IMR-90 (cell line): Measurements from ENCODE around the gene COX7A1. TPM values are rescaled to one million over a fixed set of nuclear protein-coding genes. Genes with fewer than 3 reads are reported as not detected.

Source experiments
- ATAC-seq: fragments of 200-7000 bp; cut with Tn5 transposase; 2 replicates; pipeline ENCODE4 v1.9.1; 2020; ENCODE audit warnings: low read depth, mild to moderate bottlenecking, moderate library complexity
- BruUV-seq: library from RNA; stranded (reverse); fragments of 400-500 nt; replicated peaks from 2 replicates; lab custom pipeline; 2021; lab: Mats Ljungman, UMichigan
- CTCF ChIA-PET: fragments of 300-600 bp; formaldehyde crosslinking; extraction: SDS; loops from one replicate; lab custom pipeline; 2021; ENCODE audit warnings: antibody characterized with exemption; lab: Yijun Ruan, JAX
- POLR2A ChIA-PET: fragments of 300-600 bp; sonication (Branson Sonifier 250); formaldehyde crosslinking; loops from one replicate; lab custom pipeline; 2022; ENCODE audit warnings: antibody characterized with exemption; ENCODE audit not compliant: unreplicated experiment; lab: Charles Lee
- DNase-seq: peaks from one replicate; pipeline ENCODE4 v3.0.0; 2013
- H2AFZ ChIP-seq: replicated peaks from 2 replicates; pipeline ENCODE3; 2013; ENCODE audit warnings: low read length, mild to moderate bottlenecking; ENCODE audit not compliant: poor library complexity
- H2AK5ac ChIP-seq: 2 replicates; pipeline ENCODE4 v1.6.1; 2013; ENCODE audit warnings: low read depth, low read length, inconsistent platforms
- H2AK9ac ChIP-seq: replicated peaks from 2 replicates; pipeline ENCODE3; 2013; ENCODE audit warnings: mild to moderate bottlenecking, low read depth, low read length, moderate library complexity; ENCODE audit not compliant: poor library complexity
- H2BK120ac ChIP-seq: 2 replicates; pipeline ENCODE4 v1.6.1; 2013; ENCODE audit warnings: low read depth, low read length, inconsistent platforms
- H2BK15ac ChIP-seq: 3 replicates; pipeline ENCODE4 v1.6.1; 2013; ENCODE audit warnings: low read depth, low read length, inconsistent platforms
- H2BK20ac ChIP-seq: 2 replicates; pipeline ENCODE4 v1.6.1; 2013; ENCODE audit warnings: low read depth, mild to moderate bottlenecking, inconsistent platforms, low read length, moderate library complexity
- H2BK5ac ChIP-seq: 2 replicates; pipeline ENCODE4 v1.6.1; 2013; ENCODE audit warnings: mild to moderate bottlenecking, low read depth, low read length, inconsistent platforms; ENCODE audit not compliant: poor library complexity, severe bottlenecking
- H3K14ac ChIP-seq: replicated peaks from 2 replicates; pipeline ENCODE4 v1.6.1; 2013; ENCODE audit warnings: low read depth, low read length, inconsistent platforms
- H3K18ac ChIP-seq: 2 replicates; pipeline ENCODE4 v1.6.1; 2013; ENCODE audit warnings: low read depth, low read length, control low read depth
- H3K23ac ChIP-seq: 2 replicates; pipeline ENCODE4 v1.6.1; 2013; ENCODE audit warnings: low read depth, low read length, inconsistent platforms
- H3K27ac ChIP-seq: 2 replicates; pipeline ENCODE4 v1.5.1; 2013; ENCODE audit warnings: mild to moderate bottlenecking, control low read depth, low read length; ENCODE audit not compliant: insufficient read depth
- H3K27me3 ChIP-seq: 2 replicates; pipeline ENCODE4 v1.6.1; 2013; ENCODE audit warnings: low read length; ENCODE audit not compliant: control insufficient read depth, insufficient read depth
- H3K36me3 ChIP-seq: 2 replicates; pipeline ENCODE4 v1.6.1; 2013; ENCODE audit warnings: low read length, mixed read lengths; ENCODE audit not compliant: control insufficient read depth, insufficient read depth
- H3K4ac ChIP-seq: 2 replicates; pipeline ENCODE4 v1.6.1; 2013; ENCODE audit warnings: low read depth, low read length, inconsistent platforms
- H3K4me1 ChIP-seq: 2 replicates; pipeline ENCODE4 v1.6.1; 2013; ENCODE audit warnings: low read length, mixed read lengths; ENCODE audit not compliant: control insufficient read depth, insufficient read depth
- H3K4me2 ChIP-seq: 2 replicates; pipeline ENCODE4 v1.6.1; 2013; ENCODE audit warnings: low read depth, mild to moderate bottlenecking, control low read depth, low read length, moderate library complexity
- H3K4me3 ChIP-seq: 2 replicates; pipeline ENCODE4 v1.5.1; 2013; ENCODE audit warnings: low read depth, mild to moderate bottlenecking, control low read depth, low read length, moderate library complexity; ENCODE audit not compliant: insufficient read depth
- H3K56ac ChIP-seq: 2 replicates; pipeline ENCODE4 v1.6.1; 2013; ENCODE audit warnings: low read length, inconsistent platforms; ENCODE audit not compliant: insufficient read depth; ENCODE audit errors: extremely low read depth
- H3K79me1 ChIP-seq, 2 experiments: 2 replicates each; pipeline ENCODE4 v1.6.1; 2013; ENCODE audit warnings: low read length in 2 of 2, inconsistent platforms in 1 of 2, low read depth in 1 of 2
- H3K9ac ChIP-seq: 2 replicates; pipeline ENCODE4 v1.6.1; 2013; ENCODE audit warnings: low read depth, low read length, control low read depth
- H3K9me1 ChIP-seq: 2 replicates; pipeline ENCODE4 v1.6.1; 2013; ENCODE audit warnings: low read length, inconsistent platforms; ENCODE audit not compliant: insufficient read depth
- H3K9me3 ChIP-seq: 2 replicates; pipeline ENCODE4 v1.6.1; 2013; ENCODE audit warnings: low read length; ENCODE audit not compliant: control insufficient read depth, insufficient read depth
- H4K20me1 ChIP-seq: 2 replicates; pipeline ENCODE4 v1.6.1; 2013; ENCODE audit warnings: low read length, inconsistent platforms; ENCODE audit not compliant: insufficient read depth
- H4K5ac ChIP-seq: 2 replicates; pipeline ENCODE4 v1.6.1; 2013; ENCODE audit warnings: mild to moderate bottlenecking, low read depth, low read length, control low read depth
- H4K8ac ChIP-seq, 2 experiments: 2 replicates each; pipeline ENCODE4 v1.6.1; 2013; ENCODE audit warnings: low read depth in 2 of 2, low read length in 2 of 2, control low read depth in 1 of 2, inconsistent platforms in 1 of 2
- H4K91ac ChIP-seq: 2 replicates; pipeline ENCODE4 v1.6.1; 2013; ENCODE audit warnings: low read depth, low read length, inconsistent platforms; ENCODE audit not compliant: insufficient read depth
- BHLHE40 ChIP-seq: fragments of 150-350 bp; IDR thresholded peaks from 2 replicates; pipeline ENCODE4 v1.6.1; 2016; ENCODE audit warnings: mild to moderate bottlenecking, low read depth, low read length
- MXI1 ChIP-seq: IDR thresholded peaks from 2 replicates; pipeline ENCODE4 v1.6.1; 2012; ENCODE audit warnings: low read depth, mild to moderate bottlenecking, low read length, moderate library complexity, borderline replicate concordance
- WGBS, 2 experiments: methylation state at CpG; one replicate each; pipeline versions ENCODE4 v1.1.5 to v1.1.7; 2013; ENCODE audit warnings: missing lambda C conversion rate in 2 of 2; ENCODE audit not compliant: insufficient read length in 1 of 2; ENCODE audit errors: extremely low coverage in 2 of 2; 5-methylcytosine and 5-hydroxymethylcytosine counted together
- dilution Hi-C: fragments of 300-500 bp; cut with HindIII; formaldehyde crosslinking; loops from one replicate; pipeline ENCODE4 v1.14.3; 2018; ENCODE audit warnings: low sequenced_read_pairs; ENCODE audit not compliant: unreplicated experiment
- in situ Hi-C: fragments of 300-500 bp; cut with MboI; formaldehyde crosslinking; loops from 3 replicates; pipeline ENCODE4 v1.14.3; 2019; ENCODE audit warnings: low sequenced_read_pairs, inconsistent platforms, mixed read lengths
- intact Hi-C: fragments of 100-400 bp; cut with micrococcal nuclease; formaldehyde crosslinking; loops from 2 replicates; pipeline ENCODE4 v1.10.0; 2022
- polyA plus RNA-seq, 3 experiments: library from polyadenylated mRNA; depleted of rRNA; stranded (reverse); fragments of >200 nt; gene quantifications; 2 replicates each; pipeline ENCODE4 v1.2.3, GENCODE V29; 2012; ENCODE audit warnings: low replicate concordance in 1 of 3
- total RNA-seq: library from RNA; depleted of rRNA; stranded (reverse); fragments of >200 nt; gene quantifications from 2 replicates; pipeline ENCODE4 v1.2.3, GENCODE V29; 2012

Gene COX7A1
- total and polyA plus RNA-seq, 2 of the 4 experiments (the other 2 are of a cell fraction): 0.54 to 6.9 TPM

DNA sequence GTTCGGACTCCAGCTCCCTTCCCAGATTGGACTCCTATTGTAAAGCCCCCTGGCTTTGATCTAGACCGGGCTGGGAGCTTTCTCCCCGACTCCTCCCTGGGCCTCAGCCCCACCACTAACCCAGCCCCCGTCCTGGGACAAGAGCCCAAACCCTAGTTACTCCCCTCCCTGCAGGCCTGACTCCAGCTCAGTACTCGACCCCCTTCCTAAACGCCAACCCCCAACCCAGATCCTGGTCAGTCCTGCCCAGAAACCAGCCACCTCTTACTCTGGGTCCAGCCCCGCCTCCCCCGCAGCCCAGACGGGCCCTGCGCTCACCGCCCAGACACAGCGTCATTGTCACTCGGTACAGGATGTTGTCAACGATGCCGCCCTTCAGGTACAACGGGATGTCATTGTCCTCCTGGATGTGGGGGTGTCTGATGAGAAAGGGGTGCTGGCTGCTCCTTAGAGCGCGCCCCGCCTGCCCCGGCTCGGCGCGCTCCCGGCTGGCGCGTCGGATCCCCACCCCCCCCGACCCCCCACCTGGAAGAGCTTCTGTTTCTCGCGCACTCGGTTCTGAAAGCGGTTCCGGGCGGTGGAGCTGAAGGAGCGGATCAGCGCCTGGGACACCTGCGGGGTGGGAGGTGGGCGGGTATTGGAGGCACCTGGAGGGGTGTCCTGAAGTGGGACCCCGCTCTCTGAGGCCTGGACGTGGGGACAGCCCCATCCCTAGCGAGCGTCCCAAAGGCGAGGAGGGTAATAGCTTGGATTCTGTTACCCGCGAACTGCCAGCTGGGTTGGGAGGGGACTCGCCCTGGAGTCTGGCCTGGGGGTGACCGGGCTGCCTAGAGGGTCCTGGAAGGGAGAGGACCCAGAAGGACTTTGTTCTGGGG, 866 bp downstream of the COX7A1 start:
- POLR2A ChIA-PET: interaction anchor here (0.6 kb wide), 3 partner anchors 257 to 1148 kb away, joined by 3 to 10 read pairs (median 5); no protein-coding TSS in a partner anchor

More for the DNA sequence above, 866 bp downstream of the COX7A1 start:
- intact Hi-C loops (no loop called here), dilution Hi-C loops (no loop called here), in situ Hi-C loops (no loop called here)
- H3K27me3 ChIP-seq: no peaks in the 10 kb centered on the region
- no peak overlapping the region for H3K9ac ChIP-seq
- H3K14ac ChIP-seq: no peak overlapping the region
- 44% methylated on average over 9 of the region's 47 CpGs; no CpG with 5 or more reads in 1 of the 2 experiments for WGBS, 2 experiments
- CTCF ChIA-PET: no interaction called here
- H3K18ac ChIP-seq: no peak overlapping the region
- no peak overlapping the region for H2BK15ac ChIP-seq
- no peak overlapping the region for H2AK5ac ChIP-seq
- H3K4me2 ChIP-seq: peak overlapping the region; percentile 35; the same call in 1 of the 2 replicates
- DNase-seq (no peak), ATAC-seq (peak; percentile 52)
- no peak overlapping the region for H3K4me3 ChIP-seq
- no peak for TF ChIP-seq MXI1
- no peak for TF ChIP-seq BHLHE40
- H2AK9ac ChIP-seq: peak overlapping the region; percentile 87
- H4K8ac ChIP-seq: no peak overlapping the region; a peak in 1 of 4 replicates
- BruUV-seq: no TSS peak
- no peaks in the 10 kb centered on the region for H3K9me3 ChIP-seq
- peaks cover 39% of the 10 kb centered on the region for H3K36me3 ChIP-seq
- H2BK5ac ChIP-seq: no peak overlapping the region
- H3K27ac ChIP-seq: no peak overlapping the region
- H2BK20ac ChIP-seq: no peak overlapping the region
- no peak overlapping the region; the same call in 1 of the 2 replicates for H3K56ac ChIP-seq
- peak overlapping the region; percentile 64 for H2AFZ ChIP-seq
- H3K4me1 ChIP-seq: peaks cover 6% of the 10 kb centered on the region; the same call in 1 of the 2 replicates
- H4K91ac ChIP-seq: no peak overlapping the region
- no peak overlapping the region for H4K5ac ChIP-seq
- H3K23ac ChIP-seq: 0 out of 2 replicates have a peak overlapping the region, but pooled peaks have one; percentile 65
- peaks cover 4 to 38% of the 10 kb centered on the region in 2 experiments; a peak in 3 of 4 replicates for H3K79me1 ChIP-seq
- H3K4ac ChIP-seq: peak overlapping the region; percentile 27; the same call in 1 of the 2 replicates
- H3K9me1 ChIP-seq: no peaks in the 10 kb centered on the region; the same call in 1 of the 2 replicates
- H4K20me1 ChIP-seq: peaks cover 11% of the 10 kb centered on the region
- no peak overlapping the region for H2BK120ac ChIP-seq
